HG03280 (cell line): ENCODE measurements around the gene ACAA1.
A peak's percentile ranks its signal among the peaks of the same experiment; 100 is the strongest.
"Not testable (repeated sequence)": the region's sequence is repeated elsewhere in the genome, so short reads cannot be mapped to it uniquely, and the experiment has no call there.

Source experiments
- ATAC-seq: cut with Tn5 transposase; IDR thresholded peaks from one replicate; pipeline ENCODE4 v1.9.1; 2021; ENCODE audit warnings: mild to moderate bottlenecking, moderate library complexity; ENCODE audit not compliant: unreplicated experiment

The ACAA1 gene, protein sequence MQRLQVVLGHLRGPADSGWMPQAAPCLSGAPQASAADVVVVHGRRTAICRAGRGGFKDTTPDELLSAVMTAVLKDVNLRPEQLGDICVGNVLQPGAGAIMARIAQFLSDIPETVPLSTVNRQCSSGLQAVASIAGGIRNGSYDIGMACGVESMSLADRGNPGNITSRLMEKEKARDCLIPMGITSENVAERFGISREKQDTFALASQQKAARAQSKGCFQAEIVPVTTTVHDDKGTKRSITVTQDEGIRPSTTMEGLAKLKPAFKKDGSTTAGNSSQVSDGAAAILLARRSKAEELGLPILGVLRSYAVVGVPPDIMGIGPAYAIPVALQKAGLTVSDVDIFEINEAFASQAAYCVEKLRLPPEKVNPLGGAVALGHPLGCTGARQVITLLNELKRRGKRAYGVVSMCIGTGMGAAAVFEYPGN

DNA sequence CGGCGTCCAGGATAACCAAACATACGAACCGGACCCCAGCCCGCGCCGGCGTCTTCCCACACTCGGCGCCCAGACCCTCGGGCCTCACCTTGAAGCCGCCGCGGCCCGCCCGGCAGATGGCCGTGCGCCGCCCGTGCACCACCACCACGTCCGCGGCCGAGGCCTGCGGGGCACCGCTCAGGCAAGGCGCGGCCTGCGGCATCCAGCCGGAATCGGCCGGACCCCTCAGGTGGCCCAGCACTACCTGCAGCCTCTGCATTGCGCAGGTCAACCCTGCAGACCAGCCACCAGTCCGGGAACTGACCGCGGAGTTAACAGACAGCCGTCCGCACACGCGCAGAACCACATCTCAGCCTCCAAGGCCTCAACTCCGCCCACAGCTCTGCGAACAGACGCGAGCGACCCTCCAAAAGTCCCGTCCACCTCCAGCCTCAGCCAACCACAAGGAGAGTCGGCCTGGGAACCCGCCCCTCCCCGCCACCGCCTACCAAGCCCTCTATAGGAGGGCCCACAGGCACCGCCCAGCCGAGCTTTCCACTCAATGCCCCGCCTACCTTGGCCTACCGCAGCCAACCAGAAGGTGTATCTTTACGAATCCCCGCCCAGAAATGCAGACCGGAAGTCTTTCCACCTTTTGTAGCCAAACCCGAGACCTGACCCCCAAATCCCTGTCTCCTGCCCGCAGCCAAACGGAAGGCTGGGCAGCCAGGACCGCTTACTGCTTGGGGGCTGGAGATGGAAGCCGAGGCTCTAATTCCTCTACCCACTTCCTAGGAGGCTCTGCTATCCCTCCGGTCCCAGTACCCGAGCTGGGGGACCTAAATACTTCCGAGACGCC lies at the start of gene ACAA1:
ACAA1 (minus strand) TSS at position 351 of the 838 bp plus-strand sequence; CDS start at position 259, 92 bp downstream.
- peak; percentile 93 for ATAC-seq

DNA sequence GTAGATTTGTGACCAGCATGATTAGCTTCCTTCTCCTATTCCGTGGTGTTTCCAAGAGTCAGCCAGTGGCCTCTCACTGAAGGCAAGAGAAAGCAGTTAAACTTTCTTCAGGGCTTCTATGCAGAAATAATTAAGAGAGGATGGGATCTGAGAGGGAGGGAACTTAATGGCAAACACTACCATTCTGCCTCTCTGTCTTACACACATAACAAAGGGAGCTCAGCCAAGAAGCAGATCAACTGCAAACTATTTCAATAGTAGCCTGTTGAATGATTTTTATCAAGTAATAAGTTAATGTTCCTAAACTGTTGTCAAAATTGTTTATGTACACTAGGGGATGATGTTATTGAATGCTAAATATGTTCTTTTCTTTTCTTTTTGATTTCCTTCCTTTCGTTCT lies 40.3 kb upstream of the ACAA1 start:
- no peak for ATAC-seq

DNA sequence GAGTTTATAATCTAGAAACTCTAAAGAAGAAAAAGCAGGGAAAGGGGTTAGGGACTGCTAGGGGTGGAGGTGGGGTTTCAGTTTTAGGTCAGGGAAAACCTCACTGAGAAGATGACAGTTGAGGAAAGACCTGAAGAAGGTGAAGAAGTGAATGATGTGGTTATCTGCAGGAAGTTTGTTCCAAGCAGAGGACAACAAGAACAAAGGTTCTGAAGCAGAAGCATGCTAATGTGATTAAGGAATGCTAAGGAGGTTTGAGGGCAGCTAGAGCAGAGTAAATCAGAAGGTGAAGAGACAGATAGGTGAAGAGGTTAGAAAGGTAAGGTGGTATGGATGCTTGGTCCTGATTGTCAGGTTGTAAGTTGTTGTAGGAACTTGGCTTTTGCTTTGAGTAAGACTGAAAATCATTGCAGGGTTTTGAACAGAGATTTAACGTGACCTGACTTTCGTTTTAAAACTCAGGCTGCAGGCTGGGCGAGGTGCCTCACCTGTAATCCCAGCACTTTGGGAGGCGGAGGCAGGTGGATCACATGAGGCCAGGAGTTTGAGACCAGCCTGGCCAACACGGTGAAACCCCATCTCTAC lies 37.0 kb upstream of the ACAA1 start:
- peak; percentile 42 for ATAC-seq

DNA sequence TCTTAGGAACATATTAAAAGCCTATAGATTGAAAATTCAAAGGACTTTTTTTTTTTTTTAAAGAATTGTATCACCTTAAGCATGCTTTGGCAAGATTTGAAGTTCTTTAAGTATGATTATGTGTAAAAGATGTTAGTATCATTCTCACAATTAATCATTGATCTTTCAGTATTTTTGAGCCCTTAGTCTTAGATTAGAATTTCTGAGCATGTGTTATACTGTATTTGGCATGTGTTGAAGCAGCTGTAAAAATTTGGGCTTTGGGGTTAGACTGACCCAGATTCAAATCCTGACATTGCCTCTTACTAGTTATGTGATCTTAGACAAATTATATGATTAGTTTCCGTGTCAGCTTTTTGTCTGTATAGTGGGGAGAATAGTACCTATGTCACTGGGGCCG lies 34.7 kb upstream of the ACAA1 start:
- no peak for ATAC-seq

DNA sequence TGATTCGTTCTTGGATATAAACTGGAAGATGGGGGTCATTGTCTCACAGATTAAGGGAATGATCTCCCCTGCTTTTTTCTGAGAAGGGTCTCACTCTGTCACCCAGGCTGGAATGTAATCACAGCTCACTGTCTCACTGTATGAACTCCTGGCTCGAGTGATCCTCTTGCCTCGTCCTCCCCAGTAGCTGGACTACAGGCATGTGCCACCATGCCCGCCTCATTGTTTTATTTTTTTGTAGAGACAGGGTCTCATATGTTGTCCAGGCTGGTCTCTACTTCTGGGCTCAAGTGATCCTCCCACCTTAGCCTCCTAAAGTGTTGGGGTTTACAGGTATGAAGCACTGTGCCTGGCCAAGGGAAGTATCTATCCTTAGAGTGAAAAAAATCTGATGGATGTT lies 33.8 kb upstream of the ACAA1 start:
- ATAC-seq = no peak

DNA sequence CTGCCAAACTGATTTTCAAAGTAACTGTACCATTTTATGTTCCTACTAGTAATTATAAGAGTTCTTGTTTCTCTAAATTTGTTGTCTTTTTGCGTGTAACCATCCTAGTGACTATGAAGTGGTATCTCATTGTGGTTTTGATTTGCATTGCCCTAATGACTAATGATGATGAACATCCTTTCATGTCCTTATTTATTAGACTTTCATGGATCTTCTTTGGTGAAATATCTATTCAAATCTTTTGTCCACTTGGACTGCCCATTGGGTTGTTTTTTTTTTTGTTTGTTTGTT lies 32.0 kb upstream of the ACAA1 start:
- ATAC-seq = no peak

DNA sequence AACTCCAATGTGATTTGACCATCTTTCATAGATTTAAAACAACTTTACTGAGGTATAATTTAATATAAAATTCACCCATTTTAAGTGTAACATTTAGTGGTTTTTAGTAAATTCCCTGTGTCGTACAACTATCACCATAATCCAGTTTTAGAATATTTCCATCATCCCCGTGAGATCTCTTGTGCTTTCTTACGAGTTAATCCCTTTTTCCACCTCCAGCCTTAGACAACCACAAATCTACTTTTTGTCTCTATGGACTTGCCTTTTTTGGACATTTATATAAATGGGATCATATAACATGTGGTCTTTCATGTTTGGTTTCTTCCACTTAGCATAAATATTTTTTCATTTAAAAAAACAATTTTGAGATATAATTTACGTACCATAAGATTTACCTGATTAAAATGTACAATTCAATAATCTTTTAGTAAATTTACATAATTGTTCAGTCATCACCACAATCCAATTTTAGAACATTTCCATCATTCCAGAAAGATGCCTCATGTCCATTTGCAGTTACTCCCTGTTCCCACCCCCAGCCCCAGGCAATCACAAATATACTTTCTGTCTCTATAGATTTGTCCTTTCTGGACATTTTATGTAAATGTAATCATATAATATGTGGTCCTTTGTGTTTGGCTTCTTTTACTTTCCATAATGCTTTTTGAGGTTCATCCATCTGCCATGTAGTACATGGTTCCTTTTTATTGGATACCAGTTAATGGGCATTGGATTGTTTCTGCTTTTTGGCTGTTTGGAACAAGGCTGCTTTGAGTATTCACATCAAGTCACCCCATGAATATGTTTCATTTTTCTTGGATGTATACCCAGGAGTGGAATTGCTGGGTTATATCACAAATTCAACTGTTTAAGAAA lies 31.5 kb upstream of the ACAA1 start:
- no peak for ATAC-seq

DNA sequence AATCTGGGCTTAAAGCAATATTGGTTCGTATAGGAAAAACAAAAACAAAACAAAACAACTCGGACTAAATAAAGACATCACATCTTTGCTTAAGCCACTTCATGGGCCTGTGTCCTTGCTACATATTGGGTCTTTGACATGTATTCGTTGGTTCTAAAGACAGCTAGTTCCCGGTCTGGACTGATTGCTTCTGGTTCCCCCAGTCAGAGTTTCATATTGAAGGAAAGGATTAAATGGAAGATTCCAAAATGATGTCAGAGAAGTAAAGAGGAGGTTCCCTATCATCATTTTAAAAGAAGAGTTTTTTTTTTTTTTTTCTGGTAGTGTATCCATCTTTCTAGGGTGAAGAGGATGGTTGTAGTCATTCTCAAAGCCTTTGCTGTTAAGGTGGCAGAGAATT lies 30.7 kb upstream of the ACAA1 start:
- ATAC-seq = no peak

DNA sequence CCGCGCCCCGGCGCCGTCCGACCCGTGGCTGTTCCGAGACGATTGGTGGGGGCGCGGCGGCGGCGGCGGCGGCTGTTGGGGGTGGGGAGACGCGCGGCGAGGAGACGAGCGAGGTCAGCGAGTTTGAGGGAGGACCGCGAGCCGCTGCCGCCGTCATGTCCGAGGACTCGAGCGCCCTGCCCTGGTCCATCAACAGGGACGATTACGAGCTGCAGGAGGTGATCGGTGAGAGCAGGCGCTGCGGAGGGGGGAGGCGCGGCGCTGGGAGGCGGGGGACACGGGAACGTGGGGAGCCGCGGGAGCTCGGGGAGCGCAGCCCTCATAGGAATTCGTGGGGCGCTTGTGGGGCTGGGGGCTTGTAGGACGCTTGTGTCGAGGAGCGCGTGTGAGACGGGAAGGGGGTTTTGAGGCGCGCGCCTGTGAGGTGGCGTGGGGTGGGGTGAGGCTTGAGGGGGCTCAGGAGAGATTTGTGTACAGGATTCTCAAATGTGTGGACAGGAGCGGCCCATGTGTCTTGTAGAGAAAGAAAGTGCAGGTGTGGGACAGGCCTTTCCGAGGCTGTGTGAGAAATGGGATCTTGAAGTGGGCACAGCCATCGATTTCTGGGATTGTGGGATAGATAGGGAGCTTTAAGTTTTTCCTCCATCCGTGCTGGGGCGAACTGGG lies 28.9 kb upstream of the ACAA1 start:
- no peak for ATAC-seq

DNA sequence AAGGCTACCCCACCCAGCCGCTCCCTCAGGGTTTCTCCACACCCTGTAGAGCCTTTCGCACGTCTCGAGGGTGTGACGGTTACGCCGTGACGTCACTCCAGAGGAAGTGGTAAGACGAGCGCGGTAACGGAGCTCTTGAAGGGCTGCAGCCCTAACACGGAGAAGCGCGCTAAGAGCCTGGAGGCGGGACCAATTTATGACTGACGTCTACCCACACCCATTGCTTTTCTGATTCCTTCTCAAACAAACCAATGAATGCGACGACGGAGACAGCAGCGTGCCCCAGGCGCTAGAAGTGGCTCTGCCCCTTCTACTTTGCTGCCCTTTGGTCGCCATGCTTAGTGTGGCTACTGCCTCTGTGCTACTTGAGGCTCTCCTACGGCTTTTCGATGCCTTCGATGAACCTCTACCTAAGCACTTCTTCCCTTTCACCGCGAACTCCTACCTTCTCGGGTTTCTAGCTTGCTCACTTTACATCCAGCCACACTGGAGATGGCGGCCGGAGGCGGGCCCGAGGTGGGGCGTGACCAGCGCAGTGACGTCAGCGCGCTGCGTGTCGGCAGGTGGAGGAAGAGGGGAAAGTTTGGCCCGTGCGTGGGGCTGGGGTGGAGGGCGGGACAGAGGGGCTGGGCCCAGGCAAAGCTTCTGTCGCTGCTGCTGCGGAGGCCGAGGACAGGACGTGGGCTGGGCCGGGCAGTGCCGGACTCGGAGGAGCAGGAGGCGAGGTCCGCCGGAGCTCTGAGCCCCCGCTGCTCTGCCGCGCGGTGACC lies 28.2 kb upstream of the ACAA1 start, which contains the start of gene OXSR1:
OXSR1 (plus strand) TSS at position 586 of the 770 bp plus-strand sequence. CDS start 340 bp downstream, outside the sequence.
- ATAC-seq = peak; percentile 90

DNA sequence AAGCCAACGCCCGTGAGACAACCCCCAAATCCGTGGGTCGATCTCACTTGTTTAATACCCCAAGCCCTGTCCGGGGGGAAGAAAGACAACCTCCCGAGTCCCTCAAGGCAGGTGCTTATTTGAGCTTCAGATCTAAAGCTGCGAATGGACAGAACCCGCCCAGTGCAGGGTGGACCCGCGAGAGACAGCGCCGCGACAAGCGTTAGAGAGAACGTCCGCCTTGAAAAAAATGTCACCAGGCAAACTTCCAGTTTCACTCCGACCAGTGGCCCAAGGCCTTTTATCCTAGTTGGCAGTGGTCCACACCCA lies 27.7 kb upstream of the ACAA1 start:
- ATAC-seq = peak; percentile 12

DNA sequence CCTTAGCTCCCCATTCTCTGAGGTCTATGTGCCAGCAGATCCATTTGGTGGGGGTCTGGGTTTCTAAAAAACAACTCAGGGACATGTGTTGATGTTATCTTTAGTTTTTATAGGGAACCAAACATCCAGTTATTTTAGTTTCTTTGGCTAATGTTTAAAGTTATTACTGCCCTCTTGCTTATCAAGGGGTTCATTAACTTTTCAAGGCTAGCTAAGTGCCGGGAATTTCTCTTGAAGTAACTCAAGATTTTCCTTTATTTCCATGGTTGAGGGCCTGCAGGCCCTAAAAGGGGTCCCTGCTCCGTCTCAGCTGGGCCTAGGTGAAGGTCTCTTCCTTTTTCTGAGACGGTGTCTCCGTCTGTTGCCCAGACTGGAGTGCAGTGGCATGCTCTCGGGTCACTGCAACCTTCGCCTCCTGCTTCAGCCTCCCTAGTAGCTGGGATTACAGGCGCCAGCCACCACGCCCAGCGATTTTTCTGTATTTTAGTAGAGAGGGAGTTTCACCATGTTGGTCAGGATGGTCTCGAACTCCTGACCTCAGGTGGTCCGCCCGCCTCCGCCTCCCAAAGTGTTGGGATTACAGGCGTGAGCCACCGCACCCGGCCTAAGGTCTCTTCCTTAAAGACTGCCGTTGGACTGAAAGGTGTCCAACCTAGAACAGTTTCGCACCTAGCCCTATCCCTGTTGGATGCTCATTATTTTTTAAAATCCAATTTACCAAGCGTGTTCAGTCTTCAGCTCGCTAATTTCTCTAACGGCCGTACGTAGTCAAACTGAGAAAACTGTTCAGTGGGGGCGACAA lies 27.1 kb upstream of the ACAA1 start:
- no peak for ATAC-seq

DNA sequence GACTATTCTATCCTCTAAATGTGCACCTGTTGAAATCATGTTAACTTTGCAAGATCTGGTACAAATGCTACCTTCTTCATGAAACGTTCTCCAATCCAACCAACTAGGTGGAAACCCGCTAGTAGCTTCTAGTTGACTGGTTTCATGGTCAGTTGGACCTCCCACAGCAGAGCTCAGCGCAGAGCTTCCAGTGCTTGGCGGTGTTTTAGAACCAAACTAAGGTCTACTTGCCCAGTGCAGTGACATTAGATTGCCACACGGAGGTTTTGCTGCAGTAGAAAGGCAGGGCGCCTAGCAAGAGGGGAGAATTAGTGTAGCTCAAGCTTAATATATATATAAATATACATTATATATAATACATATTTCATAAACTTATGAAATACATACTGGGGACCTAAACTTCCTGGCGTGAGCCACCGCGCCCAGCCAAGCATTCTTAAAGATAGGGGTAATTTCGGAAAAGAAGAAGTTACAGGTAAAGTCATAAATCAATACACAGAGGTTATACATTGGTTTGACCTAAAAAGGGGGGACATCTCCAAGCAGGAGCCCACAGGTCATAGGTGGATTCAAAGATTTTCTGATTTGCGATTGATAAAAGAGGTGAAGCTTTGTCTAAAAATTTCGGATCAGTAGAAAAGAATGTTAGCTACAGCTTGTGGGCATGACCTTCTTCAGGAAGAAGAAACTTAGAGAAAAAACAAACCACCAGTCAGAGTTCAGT lies 26.4 kb upstream of the ACAA1 start:
- no peak for ATAC-seq

DNA sequence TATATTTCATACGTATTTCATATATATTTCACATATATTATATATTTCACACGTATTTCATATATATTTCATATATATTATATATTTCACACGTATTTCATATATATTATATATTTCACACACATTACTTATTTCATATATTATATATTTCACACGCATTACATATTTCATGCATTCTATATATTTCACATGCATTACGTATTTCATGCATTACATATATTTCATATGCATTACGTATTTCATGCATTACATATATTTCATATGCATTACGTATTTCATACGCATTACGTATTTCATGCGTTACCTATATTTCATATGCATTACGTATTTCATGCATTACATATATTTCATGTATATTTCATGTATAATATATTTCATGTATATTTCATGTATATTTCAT lies 23.8 kb upstream of the ACAA1 start:
- not testable (repeated sequence) for ATAC-seq

DNA sequence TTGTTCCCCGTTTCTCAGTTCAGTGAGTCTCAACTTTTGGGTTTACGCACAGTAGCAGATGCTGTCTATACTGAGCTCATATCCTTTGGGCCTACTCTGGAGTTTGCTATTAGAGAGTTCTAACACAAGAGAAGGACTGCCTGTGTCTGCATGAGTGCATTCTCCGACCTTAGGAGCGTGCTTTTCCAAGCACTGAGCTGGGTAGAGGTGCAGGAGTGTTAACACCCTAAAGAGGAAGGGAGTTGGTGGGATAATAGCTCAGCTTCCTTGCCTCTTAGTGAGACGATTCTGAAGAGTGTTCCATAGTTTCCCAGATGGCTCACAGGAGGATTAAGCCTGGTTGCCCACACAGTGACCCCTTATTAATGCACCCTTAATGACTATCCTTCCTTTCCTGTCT lies 21.5 kb upstream of the ACAA1 start:
- ATAC-seq = no peak

DNA sequence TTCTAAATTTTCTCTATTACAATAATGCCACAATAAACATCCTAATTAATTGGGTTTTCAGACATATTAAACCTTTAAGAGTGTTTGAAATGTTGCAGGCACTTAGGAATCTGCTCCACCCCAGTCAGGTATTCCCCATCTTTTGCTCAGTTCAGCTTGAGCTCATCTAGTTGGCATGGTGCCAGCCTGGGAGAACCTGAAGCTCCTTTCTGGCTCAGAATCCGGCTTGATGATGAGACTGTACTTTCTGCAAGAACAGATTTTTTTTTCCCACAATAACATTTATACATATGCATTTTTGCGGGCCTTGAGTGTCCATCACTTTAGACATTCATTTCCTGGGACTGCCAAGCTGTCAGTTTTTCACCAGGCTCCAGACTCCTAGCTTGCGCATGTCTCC lies 20.7 kb upstream of the ACAA1 start:
- ATAC-seq = no peak

DNA sequence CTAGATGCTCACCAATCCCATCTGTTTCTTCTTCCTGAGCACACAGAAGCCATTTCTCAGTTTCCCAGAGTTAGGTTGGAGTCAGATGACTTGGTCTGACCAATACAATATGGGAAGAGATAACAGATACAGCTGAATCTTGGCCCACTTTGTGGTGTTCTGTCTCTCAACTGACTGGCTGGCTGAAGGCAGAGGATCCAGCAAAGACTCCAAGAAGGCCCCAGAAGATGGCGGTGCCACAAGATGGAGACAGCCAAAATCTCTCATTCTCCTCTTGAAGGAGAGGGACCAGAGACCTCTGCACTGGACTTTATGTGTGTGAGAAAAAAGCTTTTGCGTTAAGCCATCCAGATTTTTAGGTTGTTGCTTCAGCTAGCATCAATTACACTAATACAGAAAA lies 20.2 kb upstream of the ACAA1 start:
- ATAC-seq = no peak

DNA sequence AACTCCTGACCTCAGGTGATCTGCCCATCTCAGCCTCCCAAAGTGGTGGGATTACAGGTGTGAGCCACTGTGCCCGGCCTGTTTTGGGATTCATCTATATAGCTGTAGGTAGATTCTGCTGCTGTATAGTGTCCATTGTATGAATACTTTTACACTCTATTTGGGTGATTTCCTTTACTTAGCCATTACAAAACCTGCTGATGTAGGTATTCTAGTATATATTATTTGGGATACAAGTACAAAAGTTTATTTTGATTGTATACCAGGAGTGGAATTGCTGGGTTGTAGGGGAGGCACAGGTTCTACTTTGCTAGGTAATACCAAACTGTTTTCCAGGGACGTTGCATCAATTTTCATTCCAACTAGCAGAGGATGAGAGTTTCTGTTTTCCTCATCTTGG lies 18.9 kb upstream of the ACAA1 start:
- ATAC-seq = no peak
